Body of pancreas (tissue), 4 donors: ENCODE results near the gene H3-3A.

Source experiments
- POLR2A ChIP-seq, 3 donors: fragments of 450-650 bp; IDR thresholded peaks; one replicate each; pipeline ENCODE4 v1.6.1; 2016; ENCODE audit warnings: antibody characterized with exemption in 3 of 3, mild to moderate bottlenecking in 2 of 3
- TF ChIP-seq, protein P1 (sequence below), 7 experiments: fragments of 450-650 bp in 4 of 7; fragments of 200-600 bp in 3 of 7; sonication (generic) in 3 of 7; IDR thresholded peaks; one replicate each; pipeline ENCODE4 v1.5.1; 2016 to 2019; ENCODE audit warnings: antibody characterized with exemption in 7 of 7

DNA sequence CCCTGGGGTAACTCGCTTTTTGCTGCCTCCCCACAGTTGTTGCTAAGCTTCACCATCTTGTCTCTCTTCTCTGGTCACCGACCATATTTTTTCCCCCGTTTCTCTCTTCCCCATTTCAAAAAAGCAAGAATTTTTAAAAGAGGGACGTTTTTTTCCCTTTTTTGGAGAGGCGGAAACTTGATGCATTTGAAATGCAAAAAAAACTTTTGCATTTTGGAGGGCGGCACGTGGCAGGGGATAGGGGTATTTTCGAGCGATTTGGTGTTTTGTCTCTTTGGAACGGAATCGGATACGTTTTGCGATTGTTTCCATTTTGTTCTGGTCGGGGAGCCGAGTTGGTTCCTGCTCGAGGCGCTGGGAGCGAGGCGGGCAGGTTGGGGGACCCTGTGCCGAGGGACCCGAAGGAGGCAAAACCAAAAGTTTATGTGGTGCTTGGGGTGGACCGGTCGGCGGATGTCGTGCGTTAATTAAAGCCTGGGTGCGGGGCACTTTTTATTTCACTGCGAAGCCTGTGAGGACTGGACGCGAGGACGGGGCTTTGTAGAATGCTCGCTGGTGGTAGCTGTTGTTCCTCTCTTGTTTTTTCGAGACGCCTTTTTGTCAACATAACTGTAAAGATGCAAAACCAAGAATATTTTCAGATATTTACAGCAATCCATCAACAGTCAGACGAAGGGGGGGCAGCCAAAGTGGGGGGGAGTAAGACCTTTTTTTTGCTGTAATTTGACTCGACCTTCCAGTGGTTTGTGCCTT, 884 bp downstream of the H3-3A start:
- TF ChIP-seq, protein P1, sequence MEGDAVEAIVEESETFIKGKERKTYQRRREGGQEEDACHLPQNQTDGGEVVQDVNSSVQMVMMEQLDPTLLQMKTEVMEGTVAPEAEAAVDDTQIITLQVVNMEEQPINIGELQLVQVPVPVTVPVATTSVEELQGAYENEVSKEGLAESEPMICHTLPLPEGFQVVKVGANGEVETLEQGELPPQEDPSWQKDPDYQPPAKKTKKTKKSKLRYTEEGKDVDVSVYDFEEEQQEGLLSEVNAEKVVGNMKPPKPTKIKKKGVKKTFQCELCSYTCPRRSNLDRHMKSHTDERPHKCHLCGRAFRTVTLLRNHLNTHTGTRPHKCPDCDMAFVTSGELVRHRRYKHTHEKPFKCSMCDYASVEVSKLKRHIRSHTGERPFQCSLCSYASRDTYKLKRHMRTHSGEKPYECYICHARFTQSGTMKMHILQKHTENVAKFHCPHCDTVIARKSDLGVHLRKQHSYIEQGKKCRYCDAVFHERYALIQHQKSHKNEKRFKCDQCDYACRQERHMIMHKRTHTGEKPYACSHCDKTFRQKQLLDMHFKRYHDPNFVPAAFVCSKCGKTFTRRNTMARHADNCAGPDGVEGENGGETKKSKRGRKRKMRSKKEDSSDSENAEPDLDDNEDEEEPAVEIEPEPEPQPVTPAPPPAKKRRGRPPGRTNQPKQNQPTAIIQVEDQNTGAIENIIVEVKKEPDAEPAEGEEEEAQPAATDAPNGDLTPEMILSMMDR (IDR thresholded peaks at IDR 0.05), result no peak
- TF ChIP-seq POLR2A (IDR thresholded peaks at IDR 0.05), result no peak
